H1 (cell line): ENCODE measurements around the gene NUBP2. TPM values are rescaled to one million over a fixed set of nuclear protein-coding genes. Genes with fewer than 3 reads are reported as not detected.

Experiments
- HDAC6 ChIP-seq: IDR thresholded peaks from one replicate; pipeline ENCODE4 v1.7.1; 2012; ENCODE audit warnings: low read depth, mild to moderate bottlenecking, inconsistent platforms, low read length, moderate library complexity
- KDM5A ChIP-seq: fragments of 200-600 bp; IDR thresholded peaks from 2 replicates; pipeline ENCODE4 v1.7.1; 2012; ENCODE audit warnings: mild to moderate bottlenecking, low read length, inconsistent platforms, mixed read lengths
- NANOG ChIP-seq: IDR thresholded peaks from 2 replicates; pipeline ENCODE4 v1.6.1; 2011; ENCODE audit warnings: low read length, low read depth, mild to moderate bottlenecking, inconsistent platforms; ENCODE audit not compliant: insufficient read depth, poor library complexity, severe bottlenecking
- POLR2A ChIP-seq, 2 experiments: IDR thresholded peaks; 1 replicate in 1 of 2; 2 replicates in 1 of 2; pipeline ENCODE4 v1.6.1; 2011; ENCODE audit warnings: low read depth in 2 of 2, low read length in 2 of 2, mild to moderate bottlenecking in 2 of 2; ENCODE audit errors: control extremely low read depth in 1 of 2
- SAP30 ChIP-seq: fragments of 300-600 bp; sonication (generic); IDR thresholded peaks from 2 replicates; pipeline ENCODE4 v1.7.1; 2012; ENCODE audit warnings: low read length, moderate library complexity, mild to moderate bottlenecking, inconsistent platforms; ENCODE audit not compliant: insufficient read depth, insufficient replicate concordance
- TAF7 ChIP-seq: optimal IDR thresholded peaks from 2 replicates; pipeline ENCODE3; 2011; ENCODE audit warnings: low read depth, mild to moderate bottlenecking, inconsistent platforms, low read length, moderate library complexity, borderline replicate concordance
- ZNF274 ChIP-seq: IDR thresholded peaks from 2 replicates; pipeline ENCODE4 v1.7.0; 2012; ENCODE audit warnings: low read length, borderline replicate concordance; ENCODE audit errors: extremely low read depth
- polyA plus RNA-seq, 7 experiments: library from polyadenylated mRNA; depleted of rRNA in 3 of 7; stranded (reverse) in 5 of 7; unstranded in 2 of 7; fragments of >200 nt in 5 of 7; fragments of 200-250 nt in 2 of 7; gene quantifications; 1 replicate in 5 of 7; 2 replicates in 1 of 7; 4 replicates in 1 of 7; pipeline versions ENCODE4 v1.2.1 to v1.2.3, GENCODE V29; 2011 to 2013; ENCODE audit warnings: missing spikeins in 2 of 7, mixed read lengths in 2 of 7
- total RNA-seq: library from RNA; stranded (reverse); fragmentation: NEBNext Ultra II Directional; extraction: Animal tissue kit (Norgen Biotek cat#: 25700); gene quantifications from 2 replicates; pipeline ENCODE4 v1.2.1, GENCODE V29; 2021

NUBP2 gene
- total and polyA plus RNA-seq, 2 of the 8 experiments (the other 6 are each of a cell fraction or from before 2014, with no cell fraction given): 70.3 to 96.9 TPM

- TF ChIP-seq TAF7: no peak
- TF ChIP-seq NANOG: no peak
- TF ChIP-seq HDAC6: no peak
- no peak for TF ChIP-seq KDM5A
- no peak for TF ChIP-seq SAP30
- TF ChIP-seq POLR2A (IDR thresholded peaks at IDR 0.05; ENCODE audit: control extremely low read depth in 1 of 2, low read depth in 2 of 2, low read length in 2 of 2): no peak
- no peak for TF ChIP-seq ZNF274
These were observed 21.0 kb upstream of the NUBP2 start (continued) for GRCh38 chr16:1761751-1762150.
